GM19438 (cell line): ENCODE data around the gene ARHGEF9.
A peak's percentile ranks its signal among the peaks of the same experiment; 100 is the strongest.

Experiments
- ATAC-seq: cut with Tn5 transposase; IDR thresholded peaks from one replicate; pipeline ENCODE4 v1.9.1; 2021; ENCODE audit warnings: low read depth; ENCODE audit not compliant: unreplicated experiment

ARHGEF9 gene

DNA sequence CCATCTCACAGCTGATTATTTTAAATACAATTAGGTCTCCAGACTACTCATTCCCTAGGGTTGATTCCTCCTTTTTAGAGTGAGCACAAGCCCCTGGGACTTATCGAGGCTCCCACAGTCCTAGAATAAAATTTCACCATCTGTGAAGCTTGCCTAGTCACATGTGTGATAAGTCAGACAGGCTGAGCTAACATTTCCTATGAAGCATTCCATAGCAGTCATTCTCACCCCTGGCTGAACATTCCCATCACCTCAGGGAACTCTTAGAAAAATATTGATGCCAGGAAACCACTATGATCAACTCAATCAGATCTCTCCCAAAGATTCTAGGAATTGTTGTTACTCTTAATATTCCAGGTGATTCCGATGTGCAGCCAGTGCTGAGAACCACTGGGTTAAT is 37.7 kb downstream of the ARHGEF9 start:
- ATAC-seq: no peak

DNA sequence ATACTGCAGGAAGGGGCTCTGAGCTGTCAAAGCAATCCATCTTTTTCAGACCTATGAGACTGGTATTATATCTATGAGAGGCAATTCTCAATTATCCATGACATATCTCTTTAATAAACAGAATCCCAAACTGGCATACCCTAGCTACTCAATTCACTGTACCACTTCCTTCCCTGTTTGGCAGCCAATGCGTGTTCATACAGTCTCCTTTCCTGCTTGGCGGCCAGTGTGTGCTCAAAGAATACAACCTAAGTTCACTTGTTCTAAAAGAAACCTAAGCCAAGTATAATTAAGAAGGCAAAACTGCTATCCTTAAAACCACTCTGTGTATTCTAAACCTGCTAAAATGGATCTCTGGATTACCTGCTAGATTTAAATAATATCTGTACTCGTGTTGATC is 38.3 kb downstream of the ARHGEF9 start:
- no peak for ATAC-seq

DNA sequence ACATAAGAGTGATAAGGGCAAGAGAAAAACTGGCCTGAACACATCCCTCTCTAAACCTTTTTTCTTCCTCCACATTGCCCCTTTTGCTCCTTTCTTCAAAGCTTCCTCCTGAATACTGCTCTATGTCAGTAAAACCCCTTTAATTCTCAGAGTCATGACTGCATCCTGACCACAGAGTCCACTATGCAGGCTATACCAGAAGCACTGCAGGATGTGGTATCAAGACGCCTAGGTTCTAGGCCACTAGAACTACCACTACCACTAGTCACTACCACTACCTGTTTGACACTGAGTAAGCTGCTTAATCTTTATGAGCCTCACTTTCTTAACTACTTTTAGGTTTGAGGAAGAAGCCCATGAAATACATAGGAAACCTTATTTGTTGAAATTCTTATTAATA is 38.7 kb downstream of the ARHGEF9 start:
- peak; percentile 69 for ATAC-seq

DNA sequence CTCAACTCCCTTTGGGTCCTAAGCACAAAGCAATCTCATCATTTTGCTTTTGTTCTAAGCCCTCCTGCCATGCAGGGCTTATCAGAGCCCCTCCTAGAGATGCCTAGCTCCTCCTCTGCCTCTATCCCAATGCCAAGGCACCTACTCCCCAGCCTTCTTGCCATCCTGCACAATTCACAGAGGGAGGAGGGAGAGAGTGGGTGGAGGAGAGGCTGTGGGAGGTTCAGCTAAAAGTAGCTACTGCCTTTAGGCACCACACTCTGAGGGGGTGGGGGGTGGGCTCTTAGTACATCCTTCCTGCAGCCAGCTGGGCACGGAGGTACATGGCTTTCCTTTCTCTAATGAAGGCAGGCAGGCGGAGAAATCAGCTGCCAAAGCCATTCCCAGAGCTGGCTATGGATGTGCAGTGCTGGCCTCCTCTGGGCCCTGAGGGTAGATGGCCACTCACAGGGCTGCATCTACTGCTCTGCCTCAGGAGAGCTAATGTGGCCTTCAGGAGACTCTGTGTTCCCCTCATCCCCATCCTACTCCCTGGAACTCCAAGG is 40.1 kb downstream of the ARHGEF9 start:
- no peak for ATAC-seq

DNA sequence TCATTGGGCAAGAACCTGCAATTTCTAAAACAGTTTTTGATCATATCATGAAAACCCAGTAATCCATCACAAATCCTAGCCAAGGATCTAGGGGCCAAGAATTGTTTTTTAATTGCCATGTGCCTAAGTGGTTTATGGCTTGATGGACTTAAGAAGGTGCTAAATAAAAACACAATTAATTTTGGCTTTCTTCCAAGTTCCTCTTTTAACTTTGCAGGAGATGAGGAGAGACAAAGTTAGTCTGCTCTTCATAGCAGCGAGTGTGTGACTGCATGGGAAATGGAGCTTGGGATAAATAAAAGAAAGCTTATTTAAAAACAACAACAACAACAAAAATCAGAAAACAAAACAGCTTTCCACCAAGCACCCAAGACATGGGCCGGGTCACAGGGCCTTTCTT is 41.4 kb downstream of the ARHGEF9 start:
- ATAC-seq: no peak

DNA sequence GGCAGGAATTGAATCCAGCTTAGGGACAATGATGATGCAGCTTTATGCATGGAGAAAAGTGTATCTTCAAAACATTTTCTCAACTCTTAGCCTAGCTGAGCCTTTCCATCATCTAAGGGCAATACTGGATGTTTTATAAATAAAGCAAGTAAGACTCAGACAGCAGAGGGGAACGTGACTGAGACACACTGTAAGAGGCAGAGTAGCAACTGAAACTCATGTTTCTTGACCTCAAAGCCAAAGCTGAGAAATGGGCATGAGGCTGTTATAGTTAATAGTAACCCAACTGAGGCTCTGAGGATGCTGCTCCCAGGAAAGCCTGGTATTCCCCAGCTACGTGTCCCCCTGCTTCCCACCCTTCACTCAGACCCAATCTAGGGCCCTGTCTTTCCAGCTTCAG is 44.6 kb downstream of the ARHGEF9 start:
- no peak for ATAC-seq

DNA sequence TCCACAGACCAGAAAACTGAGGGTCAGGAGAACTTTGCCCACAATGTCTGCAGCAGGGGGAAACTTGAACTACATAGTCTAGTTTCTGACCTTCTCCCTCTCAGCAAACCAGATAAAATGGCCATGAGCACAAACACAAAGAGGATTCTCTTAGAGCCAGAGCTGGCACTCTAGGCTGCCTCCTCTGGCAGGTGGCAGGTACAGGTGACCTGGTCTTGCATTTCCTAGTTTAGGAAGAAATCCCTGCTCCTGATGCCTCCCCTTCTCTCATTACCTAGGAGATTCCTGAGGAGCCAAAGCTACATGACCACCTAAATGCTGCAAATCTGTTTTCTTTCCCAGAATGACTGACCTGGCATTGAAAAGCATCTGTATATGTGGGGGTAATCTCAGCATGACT is 45.1 kb downstream of the ARHGEF9 start:
- no peak for ATAC-seq

DNA sequence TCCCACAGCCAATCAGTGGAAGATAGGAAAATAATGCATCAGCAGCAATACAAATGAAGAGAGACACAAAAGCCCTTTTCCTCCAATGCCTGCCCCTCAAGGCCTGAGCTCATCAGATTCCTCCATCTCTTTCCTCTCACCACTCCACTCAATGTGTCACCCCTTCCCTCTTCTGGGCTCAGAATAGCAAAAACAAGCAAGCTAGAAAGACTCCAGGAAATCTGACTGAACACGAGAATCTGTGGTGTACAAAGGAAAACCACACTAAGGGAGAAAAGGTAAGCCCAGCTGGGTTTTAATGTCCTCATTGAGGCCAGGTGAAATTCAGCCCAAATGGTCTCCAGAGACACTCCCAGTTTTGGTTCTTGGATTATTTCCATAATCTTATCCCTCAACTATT is 46.3 kb downstream of the ARHGEF9 start:
- no peak for ATAC-seq

DNA sequence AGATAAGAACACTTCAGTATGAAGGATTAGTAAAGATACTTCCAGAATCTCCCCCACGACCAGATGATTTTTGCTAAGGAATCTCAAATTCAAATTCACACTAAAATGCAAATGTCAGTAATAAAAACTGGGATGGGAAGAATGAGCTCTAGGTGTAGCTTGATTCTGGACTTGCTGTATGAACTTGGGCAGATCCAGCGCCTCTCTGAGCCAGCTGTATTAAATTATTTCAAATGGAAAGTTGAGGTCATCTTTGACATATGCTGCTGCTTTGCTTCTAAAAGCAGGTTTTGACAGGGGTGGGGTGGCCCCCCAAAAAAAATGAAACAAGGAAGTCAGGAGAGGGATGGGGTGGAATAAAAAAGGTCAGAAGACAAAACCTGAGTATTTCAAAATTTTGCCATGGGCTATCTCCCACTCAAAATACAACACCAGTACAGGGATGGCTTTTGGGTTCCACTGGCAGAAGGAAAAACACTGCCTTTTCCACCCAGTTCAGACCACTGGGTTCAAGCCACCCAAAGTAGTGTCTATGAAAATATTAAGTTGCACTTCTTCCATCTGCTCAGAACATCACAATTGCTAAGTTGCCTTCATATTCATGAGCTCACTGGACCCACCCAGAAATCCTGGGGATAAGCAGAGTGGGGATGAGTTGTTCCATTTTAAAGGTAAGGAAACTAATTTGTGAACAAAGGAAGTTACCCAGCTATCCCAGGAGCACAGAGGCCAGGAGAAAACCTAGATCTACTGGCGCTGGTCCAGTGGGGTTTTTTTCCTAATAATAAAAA is 47.7 kb downstream of the ARHGEF9 start:
- ATAC-seq: no peak

DNA sequence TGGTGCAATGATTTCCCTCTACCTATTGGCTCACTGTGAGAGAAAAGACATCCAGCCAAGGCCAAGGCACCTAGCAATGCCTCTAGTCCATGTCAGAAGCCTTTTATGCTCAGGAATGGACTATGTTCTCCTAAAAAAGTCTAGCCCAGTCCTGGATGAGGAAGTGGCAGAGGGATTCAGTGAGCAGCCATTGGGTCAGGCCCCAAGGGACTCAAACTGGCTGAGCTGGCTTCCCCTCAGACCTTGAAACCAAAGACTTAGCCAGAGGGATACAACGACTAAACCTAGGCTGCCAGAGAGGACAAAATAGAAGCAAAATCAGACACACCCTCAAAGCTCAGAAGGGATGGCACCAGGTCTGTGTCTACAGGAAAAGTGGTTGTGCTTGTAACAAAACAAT is 49.1 kb downstream of the ARHGEF9 start:
- ATAC-seq: no peak

DNA sequence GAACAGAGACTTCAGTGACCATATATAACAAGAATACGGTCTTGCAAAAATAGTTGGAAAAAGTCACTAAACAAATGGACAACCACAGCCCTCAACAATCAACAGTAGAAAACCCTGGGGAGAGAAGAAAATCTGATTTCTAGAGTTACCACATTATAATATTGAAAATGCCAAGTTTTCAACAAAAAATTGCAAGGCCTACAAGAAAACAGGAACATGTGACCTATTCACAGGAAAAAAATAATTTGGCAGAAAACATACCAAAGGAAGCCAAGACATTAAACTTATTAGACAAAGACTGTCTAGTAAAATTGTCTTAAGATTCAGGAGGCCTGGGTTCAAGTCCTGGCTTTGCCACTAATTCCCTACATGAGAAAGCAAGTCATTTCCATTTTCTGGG is 64.7 kb downstream of the ARHGEF9 start:
- ATAC-seq: no peak

DNA sequence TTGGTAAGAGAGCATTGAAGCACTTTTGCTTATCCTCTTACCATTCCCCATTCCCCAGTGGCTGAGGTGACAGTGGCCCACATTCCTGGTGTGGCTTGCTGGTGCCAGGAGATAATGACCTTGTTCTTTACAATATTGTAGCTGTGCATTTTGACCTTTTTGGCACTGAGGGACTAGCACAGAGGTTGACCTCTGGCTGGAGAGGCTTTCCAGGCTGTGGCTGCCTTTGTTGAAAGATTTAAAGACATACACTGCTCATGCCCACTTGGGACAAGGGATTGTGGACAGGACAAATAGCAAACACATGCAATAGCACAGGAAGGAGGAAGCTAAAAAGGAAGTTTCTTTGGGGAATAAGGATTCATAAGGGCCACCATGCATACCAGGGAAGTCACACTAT is 65.4 kb downstream of the ARHGEF9 start:
- ATAC-seq: no peak

DNA sequence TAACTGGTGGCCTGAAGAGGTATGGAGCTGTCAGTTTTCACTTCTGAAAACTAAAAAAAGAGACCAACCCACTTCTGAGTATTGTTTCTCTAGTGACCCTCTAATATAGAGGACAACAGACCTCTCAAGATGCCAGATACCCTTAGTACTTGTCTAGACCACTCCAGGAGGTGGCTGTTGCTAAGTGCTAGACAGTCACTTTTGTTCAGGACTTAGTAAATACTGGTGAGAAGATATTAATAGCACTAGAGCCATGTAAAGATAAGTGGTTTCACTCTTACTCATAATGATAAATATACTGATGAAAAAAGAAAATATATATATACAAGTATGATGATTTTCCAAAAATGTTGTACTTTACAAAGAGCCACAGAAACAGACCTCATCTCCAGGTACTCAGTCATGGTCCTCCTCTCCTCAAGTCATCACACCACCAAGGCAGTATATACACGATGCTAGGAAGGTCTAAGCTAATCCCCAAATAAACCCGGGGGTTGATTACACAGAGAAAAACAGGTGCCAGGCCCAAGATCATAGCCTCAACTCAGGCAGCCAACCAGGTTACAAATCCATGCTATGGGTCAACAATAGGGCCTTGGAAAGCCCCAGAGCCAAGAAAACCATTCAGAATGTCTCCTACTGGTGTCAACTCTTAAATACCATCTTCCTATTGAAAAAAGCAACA is 66.9 kb downstream of the ARHGEF9 start:
- no peak for ATAC-seq

DNA sequence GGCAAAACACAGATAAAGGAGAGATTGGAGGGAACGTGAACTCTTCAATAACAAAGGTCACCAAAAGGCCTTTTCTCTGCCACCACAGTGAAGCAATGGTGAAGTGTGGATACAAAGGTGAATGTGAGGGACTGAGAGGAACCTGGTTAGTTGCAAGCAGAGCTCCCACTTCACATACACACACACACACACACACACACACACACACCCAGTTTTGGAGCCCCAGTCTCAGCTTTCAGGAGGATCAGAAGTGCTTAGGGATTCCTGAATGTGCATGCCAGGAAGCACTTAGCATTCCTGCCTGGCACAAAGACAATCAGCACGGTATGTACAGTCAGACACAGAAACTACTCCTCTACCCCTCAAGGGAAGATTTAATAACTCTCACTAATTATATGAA is 71.5 kb downstream of the ARHGEF9 start:
- ATAC-seq: no peak

DNA sequence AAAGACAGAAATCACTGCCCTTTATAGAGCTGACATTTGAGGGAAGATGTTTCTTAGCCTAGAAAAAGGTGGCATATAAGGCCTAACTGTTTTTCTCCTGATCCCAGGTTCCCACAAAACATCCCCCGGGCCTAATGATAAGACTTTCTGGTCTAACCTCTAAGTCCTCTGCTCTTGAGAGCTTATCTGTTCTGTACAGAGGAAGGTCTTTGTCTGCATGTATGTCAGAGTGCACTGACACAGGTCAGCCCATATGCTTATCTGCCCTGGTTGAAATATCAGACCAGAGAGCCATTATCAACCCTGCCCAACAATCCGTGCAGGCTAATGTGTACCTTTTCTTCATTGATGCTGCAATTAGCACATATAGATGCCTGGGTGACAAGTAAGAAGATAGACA is 76.2 kb downstream of the ARHGEF9 start:
- ATAC-seq: no peak

DNA sequence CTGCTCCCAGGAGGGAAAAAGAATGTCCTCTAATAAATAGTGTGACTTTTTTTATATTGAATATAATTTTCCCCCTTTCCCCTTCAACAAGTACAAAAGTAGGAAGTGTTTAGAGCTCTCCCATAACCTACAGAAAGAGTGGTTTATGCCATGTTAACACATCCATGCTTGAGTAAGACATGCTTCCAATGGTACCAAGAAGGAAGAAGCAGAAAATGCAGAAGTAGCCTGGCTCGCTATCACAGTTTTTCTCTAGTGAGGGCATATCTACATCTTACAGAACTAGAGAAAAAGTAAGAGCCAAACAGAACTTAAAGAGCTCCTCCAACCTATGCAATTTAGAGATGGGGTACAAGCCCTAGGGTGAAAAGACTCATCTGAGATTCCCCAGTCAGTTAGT is 82.5 kb downstream of the ARHGEF9 start:
- no peak for ATAC-seq

DNA sequence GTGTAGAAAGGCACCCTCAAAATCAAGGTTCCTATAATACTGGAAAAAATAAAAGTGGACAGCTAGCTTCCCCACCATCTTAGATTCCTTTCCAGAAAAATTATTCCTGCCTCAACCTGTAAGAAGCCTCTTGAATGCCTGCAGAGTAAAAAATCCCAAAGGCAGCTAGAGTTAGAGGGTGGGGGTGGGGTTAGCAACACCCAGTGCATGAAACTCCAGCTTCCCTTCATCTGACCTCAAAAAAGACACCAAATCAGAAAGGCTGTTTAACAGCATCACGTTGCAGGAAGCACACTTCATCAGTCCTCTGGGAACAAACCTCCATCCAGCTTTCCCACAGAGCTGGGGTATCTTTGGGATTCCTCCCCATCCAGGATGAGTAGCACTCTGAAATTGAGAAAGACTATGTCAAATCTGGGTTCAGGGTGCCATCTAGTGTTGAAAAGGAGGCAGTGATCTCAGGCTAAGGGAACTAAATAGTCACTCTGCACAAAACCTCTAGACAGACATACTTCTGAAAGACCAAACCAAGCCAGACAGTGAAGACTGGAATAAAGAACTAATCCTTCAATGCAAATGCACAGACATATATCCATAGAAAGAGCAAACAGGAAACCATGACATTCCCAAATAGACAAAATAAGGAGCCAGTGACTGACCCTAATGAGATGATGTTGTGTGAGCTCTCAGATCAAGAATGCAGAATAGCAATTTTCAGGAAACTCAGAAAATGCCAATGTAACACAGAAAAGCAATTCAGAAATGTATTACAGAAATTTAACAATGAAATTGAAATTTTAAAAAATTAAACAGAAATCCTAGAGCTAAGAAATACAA is 97.9 kb downstream of the ARHGEF9 start:
- ATAC-seq: peak; percentile 77

DNA sequence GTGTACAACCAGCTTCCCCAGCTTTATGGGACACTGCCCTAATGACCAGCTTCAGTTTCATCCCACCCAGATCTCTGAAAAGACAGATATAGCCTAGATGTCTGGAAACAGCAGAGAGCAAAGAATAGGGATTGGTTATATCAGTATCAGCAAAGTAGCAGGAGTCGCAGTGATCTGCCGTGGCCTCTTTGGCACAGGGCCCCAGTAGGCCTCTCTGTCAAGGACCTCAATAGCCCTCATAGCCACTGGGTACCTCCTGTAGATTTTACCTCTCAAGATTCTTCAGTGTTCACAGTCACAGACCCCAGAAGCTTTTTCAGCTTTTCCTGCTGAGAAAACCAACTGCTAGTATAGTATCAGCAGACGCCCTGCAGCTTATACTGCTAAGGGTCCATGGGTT is 104.6 kb downstream of the ARHGEF9 start:
- no peak for ATAC-seq

DNA sequence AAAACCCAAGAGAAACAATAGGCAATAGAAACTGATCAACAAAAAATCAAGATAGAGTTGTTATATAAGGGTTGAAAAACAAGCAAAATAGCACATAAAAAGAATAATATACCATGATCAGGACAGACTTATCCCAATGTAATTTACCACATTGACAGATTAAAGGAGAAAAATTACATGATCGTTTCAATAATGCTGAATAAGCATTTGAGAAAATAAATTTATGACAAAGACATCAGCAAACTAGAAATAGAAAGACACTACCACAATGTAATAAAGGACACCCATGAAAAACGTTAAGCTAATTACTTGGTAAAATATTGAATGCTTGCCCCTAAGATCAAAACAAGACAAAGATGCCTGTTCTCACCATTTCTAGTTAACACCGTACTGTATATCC is 105.6 kb downstream of the ARHGEF9 start:
- ATAC-seq: no peak

DNA sequence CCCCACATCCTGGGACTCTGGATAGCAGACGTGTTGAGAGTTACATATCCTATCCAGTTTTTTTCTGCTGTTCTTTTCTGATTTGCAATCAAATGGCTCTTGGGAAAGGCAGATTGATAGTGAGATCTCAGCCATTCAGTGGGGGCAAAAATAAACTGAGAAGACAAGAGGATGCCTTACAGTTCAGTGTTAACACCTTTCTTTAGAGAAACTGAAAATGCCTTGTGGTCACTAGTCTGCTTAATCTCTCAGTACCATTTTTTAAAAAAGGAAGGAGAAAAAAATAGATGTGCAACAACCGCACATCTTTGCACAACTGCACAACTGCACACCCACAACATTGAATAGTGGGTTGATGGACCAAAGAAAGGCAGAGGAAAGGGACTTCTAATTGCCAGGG is 109.3 kb downstream of the ARHGEF9 start:
- ATAC-seq: no peak

DNA sequence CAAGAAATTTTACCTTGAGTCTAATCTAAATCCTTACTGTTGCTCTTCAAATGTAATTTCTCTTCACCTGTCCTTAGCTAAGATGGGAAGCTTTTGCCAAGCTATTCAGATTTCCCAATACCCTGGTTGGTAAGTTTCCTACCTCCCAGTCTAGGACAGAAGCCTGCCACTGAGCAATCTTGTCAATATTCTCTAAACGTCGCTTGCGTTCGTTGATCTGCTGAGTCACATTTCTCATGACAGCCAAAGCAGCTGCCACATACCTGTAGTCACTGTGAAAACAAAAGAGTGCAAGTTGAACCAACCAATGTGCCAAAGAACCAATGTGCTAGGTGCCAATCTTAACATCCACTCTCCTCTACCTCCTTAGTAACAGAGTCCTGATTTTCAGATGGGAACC is 111.1 kb downstream of the ARHGEF9 start:
- ATAC-seq: no peak
